Upper lobe of right lung (tissue), 1 donor: ENCODE measurements around the gene BTG2. TPM values are rescaled to one million over a fixed set of nuclear protein-coding genes. Genes with fewer than 3 reads are reported as not detected.

Experiments
- ATAC-seq: fragments of 200-7000 bp; cut with Tn5 transposase; one replicate; pipeline ENCODE4 v1.9.1; 2020; ENCODE audit warnings: mild to moderate bottlenecking, moderate library complexity
- DNase-seq: peaks from one replicate; pipeline ENCODE4 v3.0.0-alpha.2; 2020
- H3K27ac ChIP-seq: fragments of 200-600 bp; one replicate; pipeline ENCODE4 v1.8.0; 2022
- H3K27me3 ChIP-seq: fragments of 200-600 bp; one replicate; pipeline ENCODE4 v1.8.0; 2022; ENCODE audit warnings: mild to moderate bottlenecking
- H3K36me3 ChIP-seq: fragments of 200-600 bp; one replicate; pipeline ENCODE4 v1.8.0; 2022
- H3K4me1 ChIP-seq: fragments of 200-600 bp; one replicate; pipeline ENCODE4 v1.8.0; 2022
- H3K4me3 ChIP-seq: fragments of 200-600 bp; one replicate; pipeline ENCODE4 v1.8.0; 2022; ENCODE audit warnings: mild to moderate bottlenecking
- H3K9me3 ChIP-seq: fragments of 200-600 bp; one replicate; pipeline ENCODE4 v1.8.0; 2022
- CTCF ChIP-seq: fragments of 200-600 bp; IDR thresholded peaks from one replicate; pipeline ENCODE4 v1.8.0; 2022; ENCODE audit warnings: antibody characterized with exemption
- intact Hi-C: fragments of 100-400 bp; cut with DNase I; formaldehyde crosslinking; loops from one replicate; pipeline ENCODE4 v1.11.0; 2022
- total RNA-seq: library from RNA; stranded (reverse); fragmentation: NEBNext Ultra II Directional; extraction: Animal tissue kit (Norgen Biotek cat#: 25700); gene quantifications from one replicate; pipeline ENCODE4 v1.2.1, GENCODE V29; 2021
- donor health status: DM: no; HTN: yes; CAD: no; lungs with severe emphysema.

The BTG2 gene
- total RNA-seq, 1 donor from 2014 or later: 95.3 TPM

GRCh38 chr1:203274603-203275381, 30.5 kb upstream of the BTG2 start:
- TF ChIP-seq CTCF: no peak
- ATAC-seq (no peak), DNase-seq (peak; percentile 43)
- Histone ChIP-seq H3K27ac (peak overlapping the region; percentile 39), H3K36me3 (no peaks in the 10 kb centered on the region), H3K27me3 (no peaks in the 10 kb centered on the region), H3K4me3 (no peak overlapping the region), H3K9me3 (no peaks in the 10 kb centered on the region), H3K4me1 (peaks cover 56% of the 10 kb centered on the region)
- intact Hi-C loops: loop anchor here (5.0 to 10.0 kb wide), 3 partner anchors 33 to 210 kb away; partner anchors contain the start of gene BTG2

GRCh38 chr1:203275656-203276272, 29.6 kb upstream of the BTG2 start:
- Histone ChIP-seq H3K27me3 (no peaks in the 10 kb centered on the region), H3K9me3 (no peaks in the 10 kb centered on the region), H3K36me3 (no peaks in the 10 kb centered on the region), H3K27ac (no peak overlapping the region), H3K4me3 (no peak overlapping the region), H3K4me1 (peaks cover 56% of the 10 kb centered on the region)
- DNase-seq (peak; percentile 52), ATAC-seq (no peak)
- intact Hi-C loops: loop anchor here (10.0 kb wide), 1 partner anchor 209 kb away; no protein-coding TSS in a partner anchor
- TF ChIP-seq CTCF: no peak

GRCh38 chr1:203276408-203276807, 28.9 kb upstream of the BTG2 start:
- Histone ChIP-seq H3K9me3 (no peaks in the 10 kb centered on the region), H3K36me3 (no peaks in the 10 kb centered on the region), H3K27ac (no peak overlapping the region), H3K4me3 (no peak overlapping the region), H3K4me1 (peaks cover 56% of the 10 kb centered on the region), H3K27me3 (no peaks in the 10 kb centered on the region)
- intact Hi-C loops: loop anchor here (10.0 kb wide), 1 partner anchor 208 kb away; no protein-coding TSS in a partner anchor
- ATAC-seq: no peak
- no peak for TF ChIP-seq CTCF
- no peak for DNase-seq

GRCh38 chr1:203276916-203277545, 28.3 kb upstream of the BTG2 start:
- intact Hi-C loops: loop anchor here (10.0 kb wide), 1 partner anchor 208 kb away; no protein-coding TSS in a partner anchor
- Histone ChIP-seq H3K36me3 (no peaks in the 10 kb centered on the region), H3K27me3 (no peaks in the 10 kb centered on the region), H3K4me3 (no peak overlapping the region), H3K9me3 (no peaks in the 10 kb centered on the region), H3K27ac (peak overlapping the region; percentile 67), H3K4me1 (peaks cover 50% of the 10 kb centered on the region)
- no peak for TF ChIP-seq CTCF
- peak; percentile 65 for DNase-seq
- no peak for ATAC-seq

- Histone ChIP-seq H3K9me3 (no peaks in the 10 kb centered on the region), H3K4me1 (peaks cover 39% of the 10 kb centered on the region), H3K36me3 (no peaks in the 10 kb centered on the region), H3K4me3 (no peak overlapping the region), H3K27me3 (no peaks in the 10 kb centered on the region), H3K27ac (peak overlapping the region; percentile 67)
- intact Hi-C loops: loop anchor here (10.0 kb wide), 1 partner anchor 207 kb away; no protein-coding TSS in a partner anchor
- no peak for TF ChIP-seq CTCF
- ATAC-seq (peak; percentile 53), DNase-seq (peak; percentile 79)
Observed at GRCh38 chr1:203278082-203278884, 27.0 kb upstream of the BTG2 start.
